Posterior cingulate gyrus (tissue), 11 donors: ENCODE data around the gene ZNF646.

ENCODE experiments used
- DNase-seq, 10 donors: peaks; one replicate each; pipeline versions ENCODE4 v3.0.0 to v3.0.0-alpha.2; 2020 to 2021; ENCODE audit warnings: mixed read lengths in 3 of 10
- intact Hi-C: fragments of 100-400 bp; cut with DNase I; formaldehyde crosslinking; loops from one replicate; pipeline ENCODE4 v1.15.1; 2023

Gene ZNF646

DNA sequence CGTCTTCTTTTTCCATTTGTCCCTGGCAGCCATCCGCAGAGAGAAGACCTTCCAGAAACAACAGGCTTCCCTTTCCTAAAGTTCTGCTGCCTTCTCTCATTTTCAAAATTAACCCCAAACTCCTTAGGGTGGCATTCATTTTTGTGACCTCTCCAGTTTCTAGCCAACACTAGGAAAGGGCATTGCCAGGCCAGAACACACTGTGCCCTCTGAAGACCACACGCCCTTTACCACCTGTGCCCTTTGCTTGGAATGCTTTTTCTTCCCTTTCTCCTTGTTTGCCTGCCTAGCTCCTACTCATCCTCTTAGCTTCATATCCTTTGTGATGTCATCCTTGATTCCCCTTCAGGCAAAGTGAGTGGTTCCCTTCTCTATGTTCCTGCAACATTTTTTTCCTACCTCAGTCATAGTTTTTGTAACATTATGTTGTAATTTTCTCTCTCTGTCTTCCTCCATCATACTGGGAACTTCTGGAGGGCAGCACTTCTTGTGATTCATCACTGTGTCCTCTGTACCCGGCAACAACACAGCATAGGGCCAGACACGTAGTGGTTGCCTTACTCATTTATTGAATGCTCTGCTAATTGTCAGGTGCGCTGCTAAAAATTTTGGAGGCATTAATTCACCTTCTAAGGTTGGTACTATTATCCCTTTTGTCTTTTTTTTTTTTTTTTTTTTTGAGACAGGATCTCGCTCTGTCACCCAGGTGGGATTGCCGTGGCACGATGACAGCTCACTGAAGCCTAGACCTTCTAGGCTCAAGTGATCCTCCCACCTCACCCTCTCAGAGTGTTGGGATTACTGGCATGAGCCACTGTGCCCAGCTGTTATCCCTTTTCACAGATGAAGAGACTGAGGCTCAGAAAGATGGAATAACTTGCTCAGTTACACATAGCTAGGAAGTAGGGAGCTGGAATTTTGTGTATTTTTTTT lies 44.3 kb downstream of the ZNF646 start:
- DNase-seq, result no peak
- intact Hi-C loops, result loop anchor here (10.0 kb wide), 1 partner anchor 336 kb away; the partner anchor contains the start of gene ARMC5

DNA sequence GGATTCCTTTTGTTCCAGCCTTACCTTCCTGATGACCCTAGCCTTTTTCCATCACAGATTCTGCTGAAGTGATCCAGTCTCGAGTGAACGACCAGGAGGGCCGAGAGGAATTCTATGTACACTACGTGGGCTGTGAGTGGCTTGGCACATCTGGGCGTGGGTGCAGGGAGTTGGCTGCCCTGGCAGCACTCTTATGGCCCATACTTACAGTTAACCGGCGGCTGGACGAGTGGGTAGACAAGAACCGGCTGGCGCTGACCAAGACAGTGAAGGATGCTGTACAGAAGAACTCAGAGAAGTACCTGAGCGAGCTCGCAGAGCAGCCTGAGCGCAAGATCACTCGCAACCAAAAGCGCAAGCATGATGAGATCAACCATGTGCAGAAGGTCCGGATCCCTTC lies 45.9 kb downstream of the ZNF646 start:
- no peak for DNase-seq
- intact Hi-C loops, result no loop called here

DNA sequence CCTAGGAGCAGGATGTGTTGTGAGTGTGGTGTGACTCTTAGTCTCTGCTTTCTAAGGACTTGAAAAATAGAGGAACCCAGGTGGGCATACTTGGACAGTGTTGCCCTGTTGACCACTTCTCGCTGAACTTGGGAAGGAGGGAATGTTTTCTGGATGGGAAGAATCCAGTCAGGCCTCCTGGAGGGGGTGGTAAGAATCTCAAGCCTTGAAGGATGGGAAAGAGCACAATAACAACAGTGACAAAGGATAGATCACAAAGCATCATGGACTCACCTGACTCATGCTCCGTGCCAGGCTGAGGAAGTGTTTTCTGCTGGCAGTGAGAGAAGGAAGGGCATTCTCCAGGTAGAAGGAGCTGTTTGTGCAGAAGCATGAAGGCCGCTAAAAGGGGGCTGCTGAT lies 51.6 kb downstream of the ZNF646 start:
- intact Hi-C loops, result no loop called here
- no peak for DNase-seq

DNA sequence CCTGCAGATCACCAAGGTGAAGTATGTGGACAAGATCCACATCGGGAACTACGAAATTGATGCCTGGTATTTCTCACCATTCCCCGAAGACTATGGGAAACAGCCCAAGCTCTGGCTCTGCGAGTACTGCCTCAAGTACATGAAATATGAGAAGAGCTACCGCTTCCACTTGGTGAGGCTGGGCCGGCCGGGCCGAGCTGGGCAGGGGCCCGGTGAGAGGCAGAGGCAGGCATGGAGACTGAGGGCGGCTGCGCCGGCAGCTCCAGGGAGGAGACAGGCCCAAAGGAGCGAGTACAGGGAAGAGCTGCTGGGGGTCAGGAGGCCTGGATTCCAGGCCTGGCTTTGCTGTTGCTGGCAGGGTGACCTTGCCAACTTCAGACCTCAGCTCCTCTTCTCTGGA lies 53.0 kb downstream of the ZNF646 start:
- DNase-seq, result no peak
- intact Hi-C loops, result no loop called here

DNA sequence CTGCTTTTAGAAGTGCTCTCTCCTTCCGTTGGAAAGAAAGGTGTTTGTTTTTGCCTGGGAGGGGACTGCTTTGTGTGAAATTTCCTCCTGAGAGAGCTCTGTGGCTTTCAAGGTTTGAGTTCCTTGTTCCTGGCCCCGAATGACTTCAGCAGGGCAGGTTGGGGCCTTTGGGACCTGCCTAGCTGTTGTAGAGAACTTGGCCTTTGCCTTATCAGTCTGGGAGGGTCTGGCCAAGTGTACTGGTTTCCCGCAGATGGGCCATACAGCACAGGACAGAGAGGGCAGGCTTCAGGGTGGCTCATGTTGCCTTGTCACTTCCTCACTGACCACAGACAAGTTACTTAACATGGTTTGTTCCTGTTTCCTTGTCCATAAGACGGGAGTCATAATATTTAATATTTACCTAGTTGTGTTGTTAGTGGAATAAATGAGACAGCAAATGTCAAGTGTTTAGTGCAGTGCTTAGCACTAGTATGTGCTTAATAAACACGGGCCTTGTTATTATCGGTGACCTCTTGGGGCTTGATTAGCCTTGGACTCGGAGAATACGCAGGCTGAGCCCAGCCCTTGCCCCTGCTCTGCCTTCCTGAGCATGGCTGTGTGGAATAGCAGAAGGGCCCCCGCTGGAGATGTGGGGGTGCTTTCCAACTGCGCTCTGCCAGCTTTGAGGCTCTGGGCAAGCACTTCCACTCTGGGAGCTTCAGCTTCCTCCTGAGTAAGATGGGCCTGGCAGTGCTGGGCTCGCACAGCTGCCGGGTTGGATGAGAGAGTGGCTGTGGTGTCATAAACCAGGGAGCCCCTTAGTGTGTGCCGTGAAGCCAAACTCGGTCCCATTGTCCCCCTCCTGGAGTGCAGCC lies 54.7 kb downstream of the ZNF646 start:
- intact Hi-C loops, result no loop called here

DNA sequence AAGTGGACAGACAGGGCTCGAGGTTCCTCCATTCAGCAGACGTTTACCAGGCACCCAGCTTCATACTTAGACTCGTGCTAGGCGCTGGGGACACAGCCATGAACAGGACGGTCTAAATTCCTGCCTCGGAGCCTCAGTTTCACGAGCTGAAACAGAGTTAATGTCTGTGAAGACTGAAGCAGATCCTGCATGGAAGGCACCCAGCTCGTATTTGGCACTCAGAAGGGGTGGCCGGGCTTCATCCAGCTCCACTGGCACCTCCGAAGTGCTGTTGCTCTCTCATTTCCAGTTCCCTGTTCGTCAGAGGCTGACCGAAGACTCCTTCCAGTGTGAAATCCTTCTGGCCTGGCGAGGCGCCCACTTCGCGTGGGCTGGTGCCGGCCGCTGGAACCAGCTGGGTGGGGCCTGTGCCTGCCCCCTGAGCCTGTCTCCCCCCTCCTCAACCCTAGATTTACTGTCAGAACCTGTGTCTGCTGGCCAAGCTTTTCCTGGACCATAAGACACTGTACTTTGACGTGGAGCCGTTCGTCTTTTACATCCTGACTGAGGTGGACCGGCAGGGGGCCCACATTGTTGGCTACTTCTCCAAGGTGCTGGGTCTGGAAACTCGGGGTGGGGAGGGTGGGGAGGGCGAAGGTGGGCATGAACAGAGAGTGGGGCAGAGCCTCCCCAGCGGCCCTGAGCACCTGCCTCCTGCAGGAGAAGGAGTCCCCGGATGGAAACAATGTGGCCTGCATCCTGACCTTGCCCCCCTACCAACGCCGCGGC lies 55.5 kb downstream of the ZNF646 start:
- DNase-seq, result peak in 3 of 10 donors; percentile 25 to 84 (median 29)
- intact Hi-C loops, result loop anchor here (5.0 kb wide), 1 partner anchor 373 kb away; no protein-coding TSS in a partner anchor

More for the DNA sequence above, 54.7 kb downstream of the ZNF646 start:
- peak in 4 of 10 donors; percentile 13 to 81 (median 36) for DNase-seq

DNA sequence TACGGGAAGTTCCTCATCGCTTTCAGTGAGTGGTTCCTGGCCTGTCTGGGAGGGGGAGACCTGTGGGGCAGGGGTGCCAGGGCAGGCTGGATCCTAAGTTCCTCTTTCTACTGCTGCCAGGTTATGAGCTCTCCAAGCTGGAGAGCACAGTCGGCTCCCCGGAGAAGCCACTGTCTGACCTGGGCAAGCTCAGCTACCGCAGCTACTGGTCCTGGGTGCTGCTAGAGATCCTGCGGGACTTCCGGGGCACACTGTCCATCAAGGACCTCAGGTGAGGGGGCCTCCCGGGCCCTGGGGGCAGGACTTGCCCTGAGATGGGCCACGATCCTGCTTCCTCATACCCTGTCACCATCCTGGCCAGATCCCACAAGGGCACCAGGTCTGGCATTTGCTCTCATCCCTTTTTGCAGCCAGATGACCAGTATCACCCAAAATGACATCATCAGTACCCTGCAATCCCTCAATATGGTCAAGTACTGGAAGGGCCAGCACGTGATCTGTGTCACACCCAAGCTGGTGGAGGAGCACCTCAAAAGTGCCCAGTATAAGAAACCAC lies 56.2 kb downstream of the ZNF646 start:
- DNase-seq, result peak in 1 of 10 donors; percentile 78
- intact Hi-C loops, result loop anchor here (5.0 kb wide), 1 partner anchor 372 kb away; no protein-coding TSS in a partner anchor

DNA sequence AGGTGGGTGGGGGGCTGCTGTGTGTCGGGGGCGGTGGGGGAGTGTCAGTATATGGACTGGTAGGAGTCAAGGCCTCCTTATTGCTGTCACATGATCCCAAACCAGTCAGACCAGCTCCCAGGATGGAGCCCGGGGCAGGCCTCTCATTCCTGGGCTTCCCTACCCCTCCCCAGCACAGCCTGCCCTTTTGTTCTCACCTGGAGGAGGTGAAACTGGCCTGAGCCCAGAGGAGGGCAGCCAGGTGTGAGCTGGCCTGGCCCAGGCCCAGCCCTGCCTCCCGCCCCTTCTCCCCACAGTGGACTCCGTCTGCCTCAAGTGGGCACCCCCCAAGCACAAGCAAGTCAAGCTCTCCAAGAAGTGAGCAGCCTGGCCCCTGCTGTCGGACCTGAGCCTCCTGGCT lies 56.7 kb downstream of the ZNF646 start:
- DNase-seq, result peak in 1 of 10 donors; percentile 74

DNA sequence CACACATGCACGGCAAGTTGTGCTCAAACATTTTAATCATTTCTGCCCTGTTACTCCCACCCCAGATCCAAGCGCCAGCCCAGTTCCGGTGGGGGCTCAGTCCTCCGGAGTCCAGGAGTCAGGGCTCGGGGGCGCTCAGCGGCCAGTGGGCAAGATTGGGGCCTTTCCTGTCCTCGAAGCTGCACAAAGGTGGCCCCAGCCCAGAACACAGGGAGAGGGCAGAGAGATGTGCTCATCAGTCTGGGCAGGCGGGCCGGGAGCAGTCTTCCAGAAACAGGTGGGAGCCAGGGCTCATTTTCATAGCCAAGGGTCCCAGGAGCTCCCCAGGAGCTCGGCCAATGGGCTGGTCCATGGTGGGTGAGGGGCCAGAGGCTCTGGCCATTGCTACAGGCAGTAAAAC lies 57.2 kb downstream of the ZNF646 start:
- intact Hi-C loops, result loop anchor here (5.0 kb wide), 1 partner anchor 371 kb away; no protein-coding TSS in a partner anchor
- DNase-seq, result no peak

More for the DNA sequence above, 56.7 kb downstream of the ZNF646 start:
- intact Hi-C loops, result loop anchor here (5.0 kb wide), 1 partner anchor 371 kb away; no protein-coding TSS in a partner anchor

DNA sequence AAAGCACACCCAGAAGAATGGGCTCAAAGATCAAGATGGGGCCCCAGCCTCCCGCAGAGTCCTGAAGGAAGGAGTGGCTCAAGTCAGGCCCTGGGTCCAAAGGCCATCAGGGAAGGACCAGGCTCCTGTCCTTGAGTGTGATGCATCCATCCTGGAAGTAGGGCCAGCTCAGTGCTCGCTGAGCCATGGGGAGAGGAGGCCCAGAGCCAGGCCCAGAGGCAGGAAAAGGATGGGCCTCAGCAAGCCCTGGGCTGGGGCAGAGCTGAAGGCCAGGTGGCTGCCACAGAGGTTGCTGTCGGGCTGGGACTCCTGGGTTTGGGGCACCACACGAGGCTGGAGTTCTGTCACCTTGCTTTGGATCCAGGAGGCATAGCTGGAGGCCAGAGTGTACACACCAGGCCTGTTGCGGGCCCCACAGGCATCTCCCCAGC lies 57.6 kb downstream of the ZNF646 start:
- DNase-seq, result peak in 1 of 10 donors; percentile 63
- intact Hi-C loops, result loop anchor here (5.0 kb wide), 1 partner anchor 370 kb away; no protein-coding TSS in a partner anchor

DNA sequence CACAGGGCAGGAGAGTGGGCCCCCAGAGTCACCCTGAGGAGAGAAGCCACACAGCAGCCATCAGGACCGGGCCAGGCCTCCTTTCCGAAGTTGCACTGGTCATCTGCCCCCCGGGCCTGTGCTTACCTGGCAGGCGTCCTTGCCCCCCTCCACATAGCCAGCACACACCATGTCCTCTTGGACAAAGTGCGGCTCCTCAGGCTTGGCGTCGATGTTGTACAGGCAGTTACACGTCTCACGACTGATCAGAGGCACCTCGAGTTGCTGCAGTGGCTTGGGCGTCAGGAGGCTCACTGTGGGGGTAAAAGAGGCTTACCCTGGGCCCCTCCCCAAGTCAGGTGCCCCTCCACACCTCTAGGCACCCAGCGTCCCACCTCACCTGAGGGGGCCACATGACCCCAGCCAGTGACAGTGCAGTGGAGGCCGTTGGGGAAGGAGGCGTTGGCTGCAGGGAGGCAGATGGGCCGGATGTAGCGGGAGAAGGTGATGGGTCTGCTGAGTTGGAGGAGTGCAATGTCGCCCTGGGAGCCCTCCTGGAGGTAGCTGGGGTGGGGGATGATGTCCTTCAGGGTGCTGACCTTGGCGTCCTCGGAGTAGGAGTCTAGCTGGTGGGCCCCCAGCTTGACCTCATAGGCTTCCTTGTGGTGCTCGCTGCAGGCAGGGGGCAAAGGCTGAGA lies 58.2 kb downstream of the ZNF646 start:
- intact Hi-C loops, result loop anchor here (5.0 kb wide), 1 partner anchor 370 kb away; no protein-coding TSS in a partner anchor
- peak in 1 of 10 donors; percentile 46 for DNase-seq

DNA sequence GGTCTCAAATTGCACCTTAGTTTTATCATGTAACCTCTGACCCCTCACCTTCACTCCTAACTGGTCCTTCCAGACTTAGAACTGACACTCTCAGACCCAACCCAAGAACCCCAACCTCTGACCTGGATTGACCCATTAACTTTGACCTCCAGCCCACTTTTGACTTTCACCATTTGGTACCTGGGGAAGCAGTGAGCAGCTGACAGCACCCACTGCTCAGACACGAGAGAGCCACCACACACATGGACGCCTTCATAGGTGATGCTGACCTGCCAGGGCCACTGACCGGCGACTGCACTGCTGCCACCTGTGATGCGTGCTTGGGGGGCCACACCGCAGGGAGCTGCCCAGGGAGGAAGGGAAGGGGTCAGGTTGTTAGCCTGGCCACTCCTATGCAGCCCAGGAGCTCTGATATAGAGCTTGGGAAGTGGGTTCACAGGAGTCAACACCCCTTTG lies 58.9 kb downstream of the ZNF646 start:
- DNase-seq, result no peak
- intact Hi-C loops, result loop anchor here (5.0 kb wide), 1 partner anchor 369 kb away; no protein-coding TSS in a partner anchor
